H1 (cell line): ENCODE data around the gene OR4C3. TPM values are rescaled to one million over a fixed set of nuclear protein-coding genes. Genes with fewer than 3 reads are reported as not detected.

ENCODE experiments used
- polyA plus RNA-seq, 7 experiments: library from polyadenylated mRNA; depleted of rRNA in 3 of 7; stranded (reverse) in 5 of 7; unstranded in 2 of 7; fragments of >200 nt in 5 of 7; fragments of 200-250 nt in 2 of 7; gene quantifications; 1 replicate in 5 of 7; 2 replicates in 1 of 7; 4 replicates in 1 of 7; pipeline versions ENCODE4 v1.2.1 to v1.2.3, GENCODE V29; 2011 to 2013; ENCODE audit warnings: missing spikeins in 2 of 7, mixed read lengths in 2 of 7
- total RNA-seq: library from RNA; stranded (reverse); fragmentation: NEBNext Ultra II Directional; extraction: Animal tissue kit (Norgen Biotek cat#: 25700); gene quantifications from 2 replicates; pipeline ENCODE4 v1.2.1, GENCODE V29; 2021

OR4C3 gene
- total and polyA plus RNA-seq, 2 of the 8 experiments (the other 6 are each of a cell fraction or from before 2014, with no cell fraction given), result not detected

Other genes with a start within 250 kb of the OR4C3 start
- not detected in 2 replicates for gene OR4B1, start 108.1 kb upstream of the OR4C3 start, total RNA-seq
- gene OR4B1, start 108.1 kb upstream of the OR4C3 start, polyA plus RNA-seq (2011; rRNA removed), result not detected in 2 replicates
- not detected in 2 replicates for gene OR4X2, start 79.8 kb upstream of the OR4C3 start, total RNA-seq
- gene OR4X2, start 79.8 kb upstream of the OR4C3 start, polyA plus RNA-seq (2011; rRNA removed), result not detected in 2 replicates
- gene OR4X1, start 61.1 kb upstream of the OR4C3 start, total RNA-seq, result not detected in 2 replicates
- not detected in 2 replicates for gene OR4X1, start 61.1 kb upstream of the OR4C3 start, polyA plus RNA-seq (2011; rRNA removed)
- gene OR4S1, start 18.7 kb upstream of the OR4C3 start, total RNA-seq, result not detected in 2 replicates
- not detected in 2 replicates for gene OR4S1, start 18.7 kb upstream of the OR4C3 start, polyA plus RNA-seq (2011; rRNA removed)
- not detected in 2 replicates for gene OR4C5, start 41.5 kb downstream of the OR4C3 start, total RNA-seq
- gene OR4C5, start 41.5 kb downstream of the OR4C3 start, polyA plus RNA-seq (2011; rRNA removed), result not detected in 2 replicates
- not detected in 2 replicates for gene OR4A47, start 163.9 kb downstream of the OR4C3 start, total RNA-seq
- gene OR4A47, start 163.9 kb downstream of the OR4C3 start, polyA plus RNA-seq (2011; rRNA removed), result not detected in 2 replicates